Nephron (organoid): Measurements from ENCODE around the gene TAF13.
"Not testable (repeated sequence)": the region's sequence is repeated elsewhere in the genome, so short reads cannot be mapped to it uniquely, and the experiment has no call there.

ENCODE experiments used
- H3K27ac Mint-ChIP-seq, 3 experiments: 2 replicates each; pipeline ENCODE4 v1.8.0; 2020; ENCODE audit warnings: mixed read lengths in 3 of 3, mild to moderate bottlenecking in 2 of 3, moderate library complexity in 1 of 3
- H3K27me3 Mint-ChIP-seq: 2 replicates; pipeline ENCODE4 v1.8.0; 2021; ENCODE audit warnings: low read depth, mild to moderate bottlenecking, moderate library complexity, mixed read lengths
- H3K36me3 Mint-ChIP-seq: 2 replicates; pipeline ENCODE4 v1.8.0; 2020; ENCODE audit warnings: low read depth, mixed read lengths
- H3K4me1 Mint-ChIP-seq: 2 replicates; pipeline ENCODE4 v1.8.0; 2020; ENCODE audit warnings: mixed read lengths
- H3K4me3 Mint-ChIP-seq, 3 experiments: 2 replicates each; pipeline ENCODE4 v1.8.0; 2020; ENCODE audit warnings: mild to moderate bottlenecking in 3 of 3, mixed read lengths in 3 of 3, moderate library complexity in 2 of 3
- H3K9me3 Mint-ChIP-seq: 2 replicates; pipeline ENCODE4 v1.8.0; 2020; ENCODE audit warnings: mixed read lengths
- CTCF ChIP-seq, 3 experiments: fragments of 200-600 bp; sonication (generic); IDR thresholded peaks; one replicate each; pipeline ENCODE4 v1.5.0; 2021; ENCODE audit warnings: antibody characterized with exemption in 3 of 3; ENCODE audit not compliant: unreplicated experiment in 3 of 3

TAF13 gene

GRCh38 chr1:109040989-109041620 lies 34.7 kb downstream of the TAF13 start:
- H3K36me3 Mint-ChIP-seq: peaks cover 2% of the 10 kb centered on the region
- no peaks in the 10 kb centered on the region for H3K9me3 Mint-ChIP-seq
- peak overlapping the region; percentile 46 to 83 (median 77) for H3K27ac Mint-ChIP-seq
- peak overlapping the region; percentile 91 to 100 (median 98) for H3K4me3 Mint-ChIP-seq
- H3K4me1 Mint-ChIP-seq: peaks cover 9% of the 10 kb centered on the region
- no peak for TF ChIP-seq CTCF (IDR thresholded peaks at IDR 0.05; ENCODE audit: unreplicated experiment in 3 of 3)
- H3K27me3 Mint-ChIP-seq: no peaks in the 10 kb centered on the region

- peaks cover 4% of the 10 kb centered on the region for H3K36me3 Mint-ChIP-seq
- H3K27me3 Mint-ChIP-seq: no peaks in the 10 kb centered on the region
- H3K27ac Mint-ChIP-seq: peak overlapping the region; percentile 46 to 83 (median 77)
- no peak for TF ChIP-seq CTCF (IDR thresholded peaks at IDR 0.05; ENCODE audit: unreplicated experiment in 3 of 3)
- peak overlapping the region; percentile 91 to 100 (median 98) for H3K4me3 Mint-ChIP-seq
- peaks cover 9% of the 10 kb centered on the region for H3K4me1 Mint-ChIP-seq
- H3K9me3 Mint-ChIP-seq: no peaks in the 10 kb centered on the region
These were observed 35.2 kb downstream of the TAF13 start for GRCh38 chr1:109040627-109040988.

- no peak overlapping the region for H3K4me3 Mint-ChIP-seq
- no peak overlapping the region for H3K27ac Mint-ChIP-seq
- no peaks in the 10 kb centered on the region for H3K27me3 Mint-ChIP-seq
- no peak for TF ChIP-seq CTCF (IDR thresholded peaks at IDR 0.05; ENCODE audit: unreplicated experiment in 3 of 3)
- H3K9me3 Mint-ChIP-seq: no peaks in the 10 kb centered on the region
- no peaks in the 10 kb centered on the region for H3K4me1 Mint-ChIP-seq
- H3K36me3 Mint-ChIP-seq: peaks cover 4% of the 10 kb centered on the region
These were observed 41.4 kb downstream of the TAF13 start for GRCh38 chr1:109034382-109034781.

- H3K4me3 Mint-ChIP-seq, H3K36me3 Mint-ChIP-seq, H3K27ac Mint-ChIP-seq, H3K9me3 Mint-ChIP-seq, H3K27me3 Mint-ChIP-seq, H3K4me1 Mint-ChIP-seq: not testable (repeated sequence)
These were observed 46.3 kb downstream of the TAF13 start for GRCh38 chr1:109029493-109029892.

GRCh38 chr1:109027841-109028240 lies 48.0 kb downstream of the TAF13 start:
- no peak overlapping the region for H3K4me3 Mint-ChIP-seq
- H3K27me3 Mint-ChIP-seq: no peaks in the 10 kb centered on the region
- H3K27ac Mint-ChIP-seq: no peak overlapping the region
- peaks cover 4% of the 10 kb centered on the region for H3K36me3 Mint-ChIP-seq
- H3K4me1 Mint-ChIP-seq: no peaks in the 10 kb centered on the region
- no peaks in the 10 kb centered on the region for H3K9me3 Mint-ChIP-seq
- no peak for TF ChIP-seq CTCF (IDR thresholded peaks at IDR 0.05; ENCODE audit: unreplicated experiment in 3 of 3)

GRCh38 chr1:109025694-109026093 lies 50.1 kb downstream of the TAF13 start:
- peaks cover 14% of the 10 kb centered on the region for H3K36me3 Mint-ChIP-seq
- no peak overlapping the region for H3K4me3 Mint-ChIP-seq
- TF ChIP-seq CTCF (IDR thresholded peaks at IDR 0.05; ENCODE audit: unreplicated experiment in 3 of 3): no peak
- H3K9me3 Mint-ChIP-seq: no peaks in the 10 kb centered on the region
- no peaks in the 10 kb centered on the region for H3K27me3 Mint-ChIP-seq
- no peak overlapping the region for H3K27ac Mint-ChIP-seq
- H3K4me1 Mint-ChIP-seq: no peaks in the 10 kb centered on the region
